Spleen (tissue), 7 donors: ENCODE data around the gene SLC52A3.

Experiments used
- CTCF ChIP-seq, 11 experiments: fragments of 200-600 bp in 7 of 11; fragments of 450-650 bp in 4 of 11; sonication (generic) in 4 of 11; IDR thresholded peaks in 8 of 11; conservative IDR thresholded peaks in 3 of 11; 1 replicate in 7 of 11; 2 replicates in 4 of 11; pipeline versions ENCODE4 v1.4.0 to v1.8.0; 2016 to 2021; ENCODE audit warnings: antibody characterized with exemption in 11 of 11, inconsistent platforms in 4 of 11, mild to moderate bottlenecking in 1 of 11
- POLR2AphosphoS5 ChIP-seq, 3 donors: sonication (generic); formaldehyde crosslinking; IDR thresholded peaks; one replicate each; pipeline ENCODE4 v1.5.1; 2017; ENCODE audit warnings: antibody characterized with exemption in 3 of 3
- donor health status: DM: no; HTN: no; CAD: no; lungs with moderate emphysema.
- donor health status: DM: no; HTN: no; CAD: no.
- donor health status: DM: no; HTN: no; CAD: no.

- TF ChIP-seq CTCF (IDR thresholded peaks at IDR 0.05 in 8 of 11, conservative IDR thresholded peaks at IDR 0.05 in 3 of 11) (no peak), POLR2AphosphoS5 (IDR thresholded peaks at IDR 0.05) (no peak)
Measured at GRCh38 chr20:801678-802077, 33.4 kb upstream of the SLC52A3 start.
